ENCODE measurements around the gene OR2W3.

DNA sequence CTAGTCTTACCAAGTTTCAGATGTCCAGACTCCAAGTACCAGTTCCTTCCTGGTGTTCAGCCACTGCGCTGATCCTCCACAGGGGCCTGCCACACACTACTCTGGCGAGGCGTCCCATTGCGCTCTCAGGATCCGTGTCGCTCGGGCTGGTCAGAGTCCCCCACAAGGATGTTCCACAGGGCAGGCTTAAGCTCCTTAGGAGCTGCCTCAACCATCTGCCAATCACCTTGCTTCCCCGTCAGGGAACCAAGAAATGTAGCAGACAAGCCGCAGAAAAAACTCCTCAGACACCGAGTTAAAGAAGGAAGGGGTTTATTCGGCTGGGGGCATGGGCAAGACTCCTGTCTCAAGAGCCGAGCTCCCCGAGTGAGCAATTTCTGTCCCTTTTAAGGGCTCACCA lies 9.8 kb downstream of the OR2W3 start:
- TF ChIP-seq POLR2A (IDR thresholded peaks at IDR 0.05) (no peak), EP300 (IDR thresholded peaks at IDR 0.05) (no peak)
- TF ChIP-seq, protein P1, sequence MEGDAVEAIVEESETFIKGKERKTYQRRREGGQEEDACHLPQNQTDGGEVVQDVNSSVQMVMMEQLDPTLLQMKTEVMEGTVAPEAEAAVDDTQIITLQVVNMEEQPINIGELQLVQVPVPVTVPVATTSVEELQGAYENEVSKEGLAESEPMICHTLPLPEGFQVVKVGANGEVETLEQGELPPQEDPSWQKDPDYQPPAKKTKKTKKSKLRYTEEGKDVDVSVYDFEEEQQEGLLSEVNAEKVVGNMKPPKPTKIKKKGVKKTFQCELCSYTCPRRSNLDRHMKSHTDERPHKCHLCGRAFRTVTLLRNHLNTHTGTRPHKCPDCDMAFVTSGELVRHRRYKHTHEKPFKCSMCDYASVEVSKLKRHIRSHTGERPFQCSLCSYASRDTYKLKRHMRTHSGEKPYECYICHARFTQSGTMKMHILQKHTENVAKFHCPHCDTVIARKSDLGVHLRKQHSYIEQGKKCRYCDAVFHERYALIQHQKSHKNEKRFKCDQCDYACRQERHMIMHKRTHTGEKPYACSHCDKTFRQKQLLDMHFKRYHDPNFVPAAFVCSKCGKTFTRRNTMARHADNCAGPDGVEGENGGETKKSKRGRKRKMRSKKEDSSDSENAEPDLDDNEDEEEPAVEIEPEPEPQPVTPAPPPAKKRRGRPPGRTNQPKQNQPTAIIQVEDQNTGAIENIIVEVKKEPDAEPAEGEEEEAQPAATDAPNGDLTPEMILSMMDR (IDR thresholded peaks at IDR 0.05) = no peak
